GM19324 (cell line): Measurements from ENCODE around the gene GABRR2.
"Not testable (repeated sequence)": the region's sequence is repeated elsewhere in the genome, so short reads cannot be mapped to it uniquely, and the experiment has no call there.

Experiments used
- ATAC-seq: cut with Tn5 transposase; IDR thresholded peaks from one replicate; pipeline ENCODE4 v1.9.1; 2021; ENCODE audit warnings: mild to moderate bottlenecking, moderate library complexity; ENCODE audit not compliant: unreplicated experiment, low FRiP score

The GABRR2 gene

DNA sequence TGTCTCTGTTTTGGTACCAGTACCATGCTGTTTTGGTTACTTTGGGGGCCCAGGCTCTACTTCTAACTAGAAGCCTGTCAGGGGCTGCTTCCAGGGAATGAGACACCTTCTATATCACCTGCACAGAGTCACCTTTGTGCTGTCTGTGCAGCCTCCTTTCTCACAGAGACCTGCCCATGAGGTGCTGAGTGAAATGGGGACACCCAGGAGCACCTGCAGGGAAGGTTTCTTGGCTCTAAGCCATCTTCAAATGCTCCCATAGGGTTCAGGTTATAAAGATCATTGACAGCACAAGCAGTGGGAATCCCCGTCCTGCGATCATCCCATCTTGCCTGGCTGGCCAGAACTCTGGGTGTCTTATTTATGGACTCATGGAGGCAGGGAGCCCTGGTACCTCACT lies 19.1 kb downstream of the GABRR2 start:
- ATAC-seq = no peak

DNA sequence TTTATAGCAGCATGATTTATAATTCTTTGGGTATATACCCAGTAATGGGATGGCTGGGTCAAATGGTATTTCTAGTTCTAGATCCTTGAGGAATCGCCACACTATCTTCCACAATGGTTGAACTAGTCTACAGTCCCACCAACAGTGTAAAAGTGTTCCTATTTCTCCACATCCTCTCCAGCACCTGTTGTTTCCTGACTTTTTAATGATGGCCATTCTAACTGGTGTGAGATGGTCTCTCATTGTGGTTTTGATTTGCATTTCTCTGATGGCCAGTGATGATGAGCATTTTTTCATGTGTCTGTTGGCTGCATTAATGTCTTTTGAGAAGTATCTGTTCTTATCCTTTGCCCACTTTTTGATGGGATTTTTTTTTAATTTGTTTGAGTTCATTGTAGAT lies 20.0 kb downstream of the GABRR2 start:
- ATAC-seq = not testable (repeated sequence)

DNA sequence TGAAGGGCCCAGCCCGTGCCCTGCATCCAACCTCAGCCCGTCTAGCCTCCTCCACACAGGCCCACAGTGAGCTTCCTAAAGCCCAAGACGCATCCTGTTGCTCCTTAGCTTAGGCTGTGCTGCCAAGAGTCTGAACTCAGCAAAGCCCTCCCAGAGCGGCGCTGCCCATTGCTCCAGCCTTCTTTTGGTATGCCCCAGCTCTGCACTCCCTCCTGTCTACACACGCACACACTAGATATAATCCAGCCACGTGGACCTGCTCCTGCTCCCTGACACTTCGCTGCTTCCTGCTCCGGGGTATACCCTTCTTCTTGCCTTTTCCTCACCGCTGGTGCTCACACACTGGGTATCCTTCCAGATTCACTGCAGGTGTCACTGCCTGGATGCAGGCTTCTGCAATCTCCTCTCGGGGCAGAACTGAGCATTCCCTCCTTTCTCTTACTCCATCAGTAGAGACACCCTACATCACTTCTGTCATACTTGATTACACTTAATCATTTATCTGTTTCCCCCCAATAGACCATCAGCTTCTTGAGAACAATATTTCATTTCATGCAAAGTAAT lies 23.8 kb downstream of the GABRR2 start:
- no peak for ATAC-seq

DNA sequence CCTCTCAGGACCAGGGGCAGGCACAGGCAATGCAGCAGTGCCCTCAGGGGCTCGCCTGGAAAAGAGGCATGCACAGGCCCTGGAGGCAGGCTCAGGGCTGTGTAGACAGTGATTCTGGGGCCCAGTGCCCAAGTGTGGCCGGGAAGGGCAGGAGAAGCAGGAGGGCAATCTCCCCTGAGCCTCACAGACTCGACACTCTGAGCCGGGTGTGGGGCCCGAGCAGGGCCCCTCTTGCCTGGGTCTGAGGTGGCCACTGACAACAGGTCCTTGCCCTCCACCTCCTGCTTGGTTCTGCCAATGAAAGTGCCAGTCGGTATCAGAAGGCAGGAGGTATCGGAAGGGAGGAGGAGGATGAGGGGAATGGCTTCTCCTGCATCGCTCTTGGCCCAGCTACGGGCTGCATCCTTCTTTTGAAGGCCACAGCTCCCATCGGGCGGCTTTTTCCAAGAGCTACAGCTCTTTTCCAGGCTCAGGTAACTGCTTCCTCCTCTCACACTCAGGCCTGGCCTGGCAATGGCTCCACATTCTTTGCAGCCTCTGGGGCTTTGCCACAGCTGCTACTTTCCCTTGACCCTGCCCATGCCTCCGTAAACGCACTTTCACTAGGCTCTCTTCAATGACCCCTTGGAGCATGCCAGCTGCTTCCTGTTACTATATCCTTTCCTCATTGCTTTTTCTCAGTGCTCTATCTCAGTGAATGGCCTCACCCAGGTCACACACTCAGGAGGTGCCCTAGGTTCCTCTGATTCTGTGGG lies 24.5 kb downstream of the GABRR2 start:
- no peak for ATAC-seq

DNA sequence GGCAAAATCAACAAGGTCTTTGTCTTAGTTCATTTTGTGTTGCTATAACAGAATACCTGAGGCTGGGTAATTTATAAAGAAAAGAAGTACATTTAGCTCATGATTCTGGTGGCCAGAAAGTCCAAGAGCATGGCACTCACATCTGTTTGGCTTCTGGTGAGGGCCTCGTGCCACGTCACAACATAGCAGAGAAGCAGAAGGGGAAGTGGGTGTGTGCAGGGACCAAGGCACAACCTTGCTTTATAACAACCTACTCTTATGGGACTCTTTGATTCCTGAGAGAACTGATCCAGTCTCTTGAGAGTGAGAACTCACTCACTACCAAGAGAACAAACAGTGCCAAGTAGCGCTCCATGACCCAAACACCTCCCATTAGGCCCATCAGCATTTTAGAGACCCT lies 25.4 kb downstream of the GABRR2 start:
- no peak for ATAC-seq

DNA sequence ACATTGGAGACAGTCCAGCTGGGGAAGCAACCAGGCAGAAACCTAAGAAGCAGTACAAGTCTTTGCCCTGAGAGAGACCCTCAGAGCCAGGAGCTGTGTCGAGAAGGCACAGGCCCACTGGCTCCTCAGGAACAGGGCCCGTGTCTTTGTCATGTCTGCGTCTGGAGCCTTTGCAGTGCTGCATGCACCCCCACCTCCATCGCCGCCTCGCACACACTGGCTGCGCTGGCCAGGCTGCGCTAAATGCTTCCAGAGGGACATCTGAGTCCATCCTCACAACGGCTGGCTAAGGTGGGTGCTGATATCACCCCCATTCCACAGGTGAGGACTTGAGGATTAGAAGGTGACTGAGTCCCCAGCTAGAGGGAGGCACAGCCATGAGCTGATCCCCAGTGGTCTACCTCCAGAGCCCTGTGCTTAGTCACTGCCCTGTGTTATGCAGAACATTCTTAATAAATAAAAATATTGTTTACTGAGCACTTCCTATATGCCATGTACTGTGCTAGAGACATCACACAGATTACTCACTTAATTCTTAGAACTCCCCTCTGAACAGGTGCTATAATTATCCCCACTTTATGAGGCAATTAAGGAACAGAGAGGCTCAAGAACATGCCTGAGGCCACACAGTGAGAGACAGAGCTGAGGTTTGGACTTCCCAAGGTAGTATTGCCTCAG lies 27.6 kb downstream of the GABRR2 start:
- no peak for ATAC-seq

DNA sequence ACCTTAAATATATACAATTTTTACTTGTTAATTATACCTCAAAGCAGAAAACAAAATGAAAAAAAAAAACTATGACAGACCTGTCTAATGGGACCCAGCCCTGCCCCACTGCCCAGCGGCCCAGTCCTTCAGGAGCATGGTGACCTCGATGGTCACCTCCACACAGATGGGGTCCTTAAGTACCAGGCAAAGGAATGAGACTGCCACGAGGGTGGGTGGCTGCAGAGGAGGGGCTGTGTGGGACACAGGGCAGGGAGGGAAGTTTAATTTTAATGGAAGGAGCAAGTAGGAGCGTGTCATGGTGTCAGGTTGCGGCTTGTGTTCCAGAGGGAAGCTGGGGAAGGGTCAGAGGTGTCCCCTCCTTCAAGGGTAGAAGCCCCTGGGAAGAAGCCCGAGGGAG lies 28.6 kb downstream of the GABRR2 start:
- no peak for ATAC-seq

DNA sequence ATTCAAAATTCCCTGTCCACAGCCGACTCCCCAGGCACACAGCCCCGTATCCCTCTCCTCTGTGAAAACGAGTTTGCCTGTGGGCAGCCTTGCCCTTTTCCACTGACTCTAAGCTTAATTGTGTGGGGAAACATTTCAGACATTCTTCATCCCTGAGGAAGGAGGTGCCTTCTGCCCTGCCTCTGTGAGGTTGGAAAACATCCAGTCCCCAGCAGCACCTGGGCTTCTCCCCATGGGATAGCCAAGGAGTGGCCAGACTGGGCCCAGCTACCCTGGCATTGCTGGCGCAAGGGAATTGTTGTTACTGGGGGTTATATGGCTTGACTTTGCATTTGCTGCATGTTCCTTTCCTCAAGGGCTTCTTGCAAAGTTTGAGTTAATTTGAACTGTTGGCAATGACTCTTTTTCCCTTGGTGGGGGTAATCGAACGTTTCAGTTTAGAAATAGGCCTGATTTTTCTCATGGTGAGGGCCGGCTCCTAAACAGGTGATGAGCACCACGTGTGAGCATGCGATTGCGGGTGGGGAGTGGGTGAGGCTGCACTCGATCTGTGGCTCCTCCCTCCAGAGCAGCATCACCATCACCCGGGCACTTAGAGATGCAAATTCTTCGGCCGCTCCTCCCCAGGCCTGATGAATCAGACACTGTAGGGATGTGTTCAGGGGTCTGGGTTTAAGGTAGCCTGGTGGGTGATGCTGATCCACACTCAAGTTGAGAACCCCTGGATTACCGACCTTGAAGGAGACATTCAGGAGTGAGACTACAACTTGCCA lies 29.9 kb downstream of the GABRR2 start:
- no peak for ATAC-seq

DNA sequence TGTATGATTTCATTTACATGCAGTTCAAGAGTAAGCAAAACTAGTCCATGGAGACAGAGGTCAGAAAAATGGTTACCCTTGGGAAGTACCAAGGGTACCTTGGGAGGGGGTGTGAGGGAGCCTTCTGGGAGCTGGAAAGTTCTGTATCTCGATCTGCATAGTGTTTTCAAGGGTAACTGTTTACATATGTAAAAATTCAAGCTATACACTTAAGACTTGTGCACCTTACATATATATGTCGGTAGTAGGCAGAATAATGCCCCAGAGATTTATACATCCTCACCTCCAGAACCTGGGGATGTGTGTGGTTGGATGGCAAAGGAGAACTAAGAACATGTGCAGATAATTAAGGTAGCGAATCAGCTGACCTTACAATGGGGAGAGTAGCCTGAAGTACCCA lies 31.0 kb downstream of the GABRR2 start:
- no peak for ATAC-seq

DNA sequence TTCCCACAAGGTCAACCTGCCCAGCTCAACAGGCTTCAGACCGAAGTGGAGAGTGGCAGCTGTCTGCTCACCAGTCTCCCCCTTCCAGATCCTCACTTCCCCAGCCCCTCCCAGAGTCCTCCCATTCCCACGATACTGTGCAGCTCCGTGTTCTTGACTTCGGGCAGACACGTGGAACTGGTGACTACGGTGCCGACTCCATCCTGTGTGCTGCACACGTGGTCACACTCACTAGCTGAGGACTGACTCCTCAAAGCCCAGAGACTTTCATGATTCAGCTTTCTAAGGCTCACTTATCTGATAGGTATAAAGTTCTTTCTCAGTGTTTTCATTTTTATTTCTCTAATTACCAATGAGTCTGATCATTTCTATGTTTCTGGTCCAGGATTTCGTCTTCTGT lies 32.4 kb downstream of the GABRR2 start:
- no peak for ATAC-seq

DNA sequence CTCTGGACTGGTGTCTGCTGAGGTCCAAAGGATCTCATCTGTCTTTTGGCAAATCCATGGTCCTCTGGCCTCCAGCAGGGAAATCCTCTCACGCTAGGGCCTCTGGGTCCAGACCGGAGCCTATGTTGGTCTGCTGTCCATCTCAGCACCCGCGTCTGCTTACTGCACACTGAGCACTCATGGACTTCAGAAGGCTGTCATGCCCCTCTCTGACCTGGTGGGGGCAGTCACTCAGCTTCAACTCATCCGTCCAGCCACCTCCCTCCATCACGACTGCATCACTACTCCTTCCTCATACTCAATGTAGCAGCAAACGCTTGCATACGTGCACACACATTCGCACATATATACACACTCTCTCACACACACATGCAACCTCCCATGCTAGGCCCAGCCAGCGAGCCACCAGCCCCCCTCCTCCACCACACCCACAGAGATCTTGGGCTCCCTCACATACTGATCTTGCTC lies 33.3 kb downstream of the GABRR2 start:
- peak; percentile 66 for ATAC-seq

DNA sequence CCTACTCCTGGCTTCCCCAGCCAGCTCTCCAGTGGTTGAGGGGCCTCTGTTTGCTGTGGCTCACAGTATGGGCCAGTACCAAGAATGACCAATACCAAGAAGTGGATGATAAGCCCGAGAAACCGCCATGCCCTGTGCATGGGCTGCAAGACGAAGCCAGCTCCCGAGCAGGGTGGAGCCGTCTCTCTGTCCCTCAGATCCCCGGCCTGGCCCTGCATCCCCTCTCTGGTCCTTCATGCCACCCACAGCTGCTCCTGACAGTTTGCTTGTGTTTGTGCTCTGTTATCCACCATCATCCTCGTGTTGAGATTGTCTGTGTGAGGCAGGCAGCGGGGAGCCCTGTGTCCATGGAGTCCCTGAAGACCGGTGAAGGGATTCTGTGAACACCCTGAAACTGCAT lies 36.1 kb downstream of the GABRR2 start:
- no peak for ATAC-seq

DNA sequence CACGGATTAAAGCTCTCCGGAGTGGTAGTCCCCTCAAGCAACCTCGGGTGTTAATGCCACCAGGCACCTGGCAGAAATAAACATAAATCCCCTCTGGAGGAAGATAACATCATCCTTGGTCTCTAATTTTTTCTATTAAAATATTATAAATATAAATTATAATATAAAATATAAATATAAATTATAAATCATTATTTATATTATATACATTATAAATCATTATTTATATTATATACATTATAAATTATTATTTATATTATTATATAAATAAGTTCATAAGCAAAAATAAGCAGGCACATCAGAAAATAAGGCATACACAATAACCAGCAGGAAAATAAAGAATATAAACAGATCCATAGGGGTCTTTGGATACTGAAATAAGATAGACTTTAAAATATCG lies 39.2 kb downstream of the GABRR2 start:
- no peak for ATAC-seq

DNA sequence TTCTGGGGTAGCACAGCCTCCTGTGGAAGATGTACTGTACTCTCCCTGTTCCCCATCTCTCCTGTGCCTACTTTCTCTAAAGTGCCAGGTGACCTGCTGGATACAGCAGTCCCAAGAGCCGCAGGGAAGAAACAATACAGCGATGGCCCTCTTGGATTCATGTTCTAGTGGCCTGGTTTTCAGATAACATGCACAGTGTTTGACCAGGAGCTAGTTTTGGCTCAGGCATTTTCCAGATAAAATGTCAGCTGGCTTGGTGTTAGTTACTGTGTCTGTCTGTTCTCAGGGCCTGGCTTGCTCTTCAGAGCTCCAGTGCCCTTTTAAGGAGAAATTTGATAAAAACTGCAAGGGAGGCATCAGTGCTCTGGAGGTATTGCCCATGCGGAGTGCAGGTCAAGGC lies 41.3 kb downstream of the GABRR2 start:
- no peak for ATAC-seq

DNA sequence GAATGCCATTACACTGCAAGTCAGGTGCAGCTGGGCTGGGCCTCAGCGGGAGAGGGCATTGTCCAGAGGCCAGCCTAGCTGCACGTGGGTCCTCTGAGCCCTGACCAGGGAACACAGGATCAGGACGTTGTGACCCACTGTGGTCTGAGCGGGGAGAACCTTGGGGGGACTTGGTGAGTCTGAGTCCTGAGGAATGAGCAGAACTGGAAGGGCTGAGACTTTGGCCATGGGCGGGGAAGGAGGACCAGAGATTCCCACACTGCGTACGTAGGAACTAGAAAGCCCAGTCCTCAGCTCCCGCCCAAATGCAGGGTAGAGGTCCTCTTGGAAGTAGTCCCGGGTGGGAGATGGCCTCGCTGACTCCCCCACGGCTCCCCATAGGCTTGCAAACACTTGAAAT lies 42.5 kb downstream of the GABRR2 start:
- ATAC-seq = no peak

DNA sequence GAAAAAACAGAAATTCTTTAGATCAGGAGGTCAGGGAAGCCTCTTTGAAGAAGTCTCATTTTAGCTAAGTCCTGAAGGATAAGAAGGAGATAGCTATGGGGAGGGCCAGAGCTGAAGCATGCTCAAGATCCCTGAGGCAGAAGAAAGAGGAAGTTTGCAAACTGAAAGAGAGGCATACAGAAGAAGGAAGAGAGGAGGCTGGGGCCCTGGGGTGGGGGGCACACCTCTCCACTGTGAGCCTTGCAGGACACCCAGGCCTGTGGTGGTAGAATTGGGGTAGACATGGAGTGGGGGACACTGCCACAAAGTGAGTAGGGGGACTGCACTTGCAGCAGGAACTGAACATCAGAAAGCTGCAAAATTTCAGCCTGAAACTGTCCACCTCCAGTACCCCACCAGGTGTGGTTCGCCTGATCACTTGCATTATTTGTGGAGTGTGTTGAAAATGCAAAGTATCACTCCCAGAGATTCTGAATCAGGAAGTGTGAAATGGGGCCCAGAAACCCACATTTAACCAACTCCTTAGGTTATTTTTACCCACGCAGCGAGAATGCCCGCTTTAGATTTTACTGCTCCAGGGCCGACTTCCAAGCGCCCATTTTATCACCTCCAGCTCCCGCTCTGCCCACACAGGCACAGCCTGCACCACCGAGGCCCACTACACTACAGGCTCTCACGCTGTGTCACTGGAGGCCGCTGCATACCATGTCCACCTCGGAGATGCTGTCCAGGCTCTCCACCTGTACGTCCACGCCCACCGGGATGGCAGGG lies 44.0 kb downstream of the GABRR2 start:
- ATAC-seq = no peak

DNA sequence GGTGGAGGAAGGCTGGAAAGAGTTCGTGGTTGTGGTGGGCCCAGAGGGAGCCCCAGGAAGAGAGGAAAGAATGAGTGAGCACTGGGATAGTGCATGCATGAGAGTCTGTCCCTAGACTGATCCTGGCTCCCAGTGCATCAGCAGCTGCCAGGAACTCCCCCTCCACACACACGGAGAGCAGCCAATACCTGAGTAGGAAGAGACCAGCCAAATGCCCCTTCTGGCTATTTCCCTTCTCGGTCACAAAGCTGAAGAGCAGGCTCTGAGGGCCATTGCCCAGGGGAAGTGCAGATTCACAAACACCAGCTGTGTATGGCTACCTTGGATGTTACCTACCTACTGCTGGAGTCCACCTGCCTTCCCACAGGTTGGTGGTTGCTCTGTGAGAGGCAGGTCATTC lies 45.1 kb downstream of the GABRR2 start:
- no peak for ATAC-seq

DNA sequence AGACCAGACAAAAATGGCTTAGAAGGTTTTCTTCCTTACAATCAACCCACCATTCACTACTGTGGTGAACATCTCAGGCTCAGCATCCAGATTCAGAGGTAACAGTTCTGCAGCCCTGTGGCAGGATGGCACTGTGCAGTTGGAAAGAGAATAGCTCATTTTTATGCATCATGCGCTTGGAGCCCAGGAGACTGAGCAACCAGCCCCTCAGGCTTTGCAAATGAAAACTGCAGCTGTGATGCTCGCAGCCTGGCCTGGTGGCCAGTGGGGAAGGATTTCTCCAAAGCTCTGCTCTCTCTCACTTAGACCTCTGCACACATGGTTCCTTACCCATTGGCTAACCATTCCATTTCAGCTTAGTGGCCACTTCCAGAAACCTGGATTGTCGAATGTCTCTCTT lies 45.8 kb downstream of the GABRR2 start:
- ATAC-seq = no peak

DNA sequence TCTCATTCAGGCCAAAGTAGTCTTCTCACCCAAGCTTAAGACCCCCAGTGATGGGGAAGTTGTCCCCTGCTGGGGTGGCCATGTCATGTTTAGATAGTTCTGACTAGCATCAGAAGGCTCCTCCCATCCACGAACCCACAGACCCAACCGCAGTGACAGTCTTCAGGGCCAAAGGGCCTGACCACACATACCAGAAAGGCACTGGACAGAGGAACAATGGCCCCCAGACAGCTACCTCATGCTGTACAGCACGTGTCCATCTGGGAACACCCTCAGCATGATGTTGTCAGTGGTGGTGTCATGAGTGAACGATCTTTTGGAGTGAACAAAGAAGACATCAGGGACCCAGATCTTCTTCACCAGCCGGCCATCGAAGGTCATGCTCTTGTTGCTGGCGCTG lies 46.3 kb downstream of the GABRR2 start:
- no peak for ATAC-seq

DNA sequence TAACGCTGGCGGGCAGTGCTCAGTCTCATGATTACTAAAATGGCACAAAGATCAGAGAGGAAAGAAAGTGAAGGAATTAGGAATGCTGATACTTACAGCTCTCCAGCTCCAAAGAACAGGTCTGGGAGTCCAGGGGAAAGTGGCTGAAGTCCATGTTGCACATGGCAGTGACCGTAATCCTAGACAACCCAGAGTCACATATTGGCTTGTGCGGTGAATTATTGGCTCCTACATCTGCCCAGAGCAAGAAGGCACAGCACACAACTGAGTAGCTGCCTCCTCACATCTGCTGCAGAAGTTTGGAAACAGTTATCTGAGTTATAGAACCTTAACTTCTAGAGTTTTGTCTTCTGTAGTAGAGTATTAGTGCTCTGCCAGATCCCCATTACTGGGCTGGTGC lies 47.2 kb downstream of the GABRR2 start:
- ATAC-seq = no peak
